HG03575 (cell line): ENCODE data around the gene CDHR1.

ENCODE experiments used
- ATAC-seq: cut with Tn5 transposase; IDR thresholded peaks from one replicate; pipeline ENCODE4 v1.9.1; 2021; ENCODE audit not compliant: unreplicated experiment, insufficient number of reproducible peaks, low FRiP score; ENCODE audit errors: extremely low read depth

Gene CDHR1

GRCh38 chr10:84254552-84255478 is 60.5 kb downstream of the CDHR1 start:
- no peak for ATAC-seq

- ATAC-seq, result no peak
Observed at GRCh38 chr10:84256510-84257342, 62.4 kb downstream of the CDHR1 start.

- ATAC-seq, result no peak
Observed at GRCh38 chr10:84257343-84258020, 63.1 kb downstream of the CDHR1 start.

- no peak for ATAC-seq
Observed at GRCh38 chr10:84258034-84258695, 63.8 kb downstream of the CDHR1 start.

GRCh38 chr10:84261236-84261915 is 67.0 kb downstream of the CDHR1 start:
- no peak for ATAC-seq

- ATAC-seq, result no peak
Observed at GRCh38 chr10:84262190-84262956, 68.0 kb downstream of the CDHR1 start.

GRCh38 chr10:84263716-84264115 is 69.4 kb downstream of the CDHR1 start:
- no peak for ATAC-seq

- peak; percentile 61 for ATAC-seq
Observed at GRCh38 chr10:84264611-84265141, 70.3 kb downstream of the CDHR1 start.

- ATAC-seq, result no peak
Observed at GRCh38 chr10:84265418-84265817, 71.1 kb downstream of the CDHR1 start.

- no peak for ATAC-seq
Observed at GRCh38 chr10:84267503-84268126, 73.3 kb downstream of the CDHR1 start.

GRCh38 chr10:84269162-84269561 is 74.8 kb downstream of the CDHR1 start:
- no peak for ATAC-seq
